Nephron (organoid): ENCODE measurements around the gene NDUFS2.
"Not testable (repeated sequence)": the region's sequence is repeated elsewhere in the genome, so short reads cannot be mapped to it uniquely, and the experiment has no call there.

Source experiments
- H3K27ac Mint-ChIP-seq, 3 experiments: 2 replicates each; pipeline ENCODE4 v1.8.0; 2020; ENCODE audit warnings: mixed read lengths in 3 of 3, mild to moderate bottlenecking in 2 of 3, moderate library complexity in 1 of 3
- H3K27me3 Mint-ChIP-seq: 2 replicates; pipeline ENCODE4 v1.8.0; 2021; ENCODE audit warnings: low read depth, mild to moderate bottlenecking, moderate library complexity, mixed read lengths
- H3K36me3 Mint-ChIP-seq: 2 replicates; pipeline ENCODE4 v1.8.0; 2020; ENCODE audit warnings: low read depth, mixed read lengths
- H3K4me1 Mint-ChIP-seq: 2 replicates; pipeline ENCODE4 v1.8.0; 2020; ENCODE audit warnings: mixed read lengths
- H3K4me3 Mint-ChIP-seq, 3 experiments: 2 replicates each; pipeline ENCODE4 v1.8.0; 2020; ENCODE audit warnings: mild to moderate bottlenecking in 3 of 3, mixed read lengths in 3 of 3, moderate library complexity in 2 of 3
- H3K9me3 Mint-ChIP-seq: 2 replicates; pipeline ENCODE4 v1.8.0; 2020; ENCODE audit warnings: mixed read lengths
- CTCF ChIP-seq, 3 experiments: fragments of 200-600 bp; sonication (generic); IDR thresholded peaks; one replicate each; pipeline ENCODE4 v1.5.0; 2021; ENCODE audit warnings: antibody characterized with exemption in 3 of 3; ENCODE audit not compliant: unreplicated experiment in 3 of 3

NDUFS2 gene

GRCh38 chr1:161250829-161251228 lies 48.7 kb downstream of the NDUFS2 start:
- peaks cover 11% of the 10 kb centered on the region for H3K27me3 Mint-ChIP-seq
- no peak overlapping the region for H3K4me3 Mint-ChIP-seq
- no peaks in the 10 kb centered on the region for H3K4me1 Mint-ChIP-seq
- TF ChIP-seq CTCF (IDR thresholded peaks at IDR 0.05; ENCODE audit: unreplicated experiment in 3 of 3): no peak
- H3K9me3 Mint-ChIP-seq: peaks cover 17% of the 10 kb centered on the region
- no peak overlapping the region for H3K27ac Mint-ChIP-seq
- H3K36me3 Mint-ChIP-seq: peaks cover 4% of the 10 kb centered on the region

- Mint-ChIP-seq H3K27ac (no peak overlapping the region), H3K9me3 (peaks cover 20% of the 10 kb centered on the region), H3K4me3 (no peak overlapping the region), H3K36me3 (peaks cover 4% of the 10 kb centered on the region), H3K27me3 (peaks cover 12% of the 10 kb centered on the region), H3K4me1 (no peaks in the 10 kb centered on the region)
- TF ChIP-seq CTCF (IDR thresholded peaks at IDR 0.05; ENCODE audit: unreplicated experiment in 3 of 3): no peak
Observed at GRCh38 chr1:161251579-161251978, 49.4 kb downstream of the NDUFS2 start.

DNA sequence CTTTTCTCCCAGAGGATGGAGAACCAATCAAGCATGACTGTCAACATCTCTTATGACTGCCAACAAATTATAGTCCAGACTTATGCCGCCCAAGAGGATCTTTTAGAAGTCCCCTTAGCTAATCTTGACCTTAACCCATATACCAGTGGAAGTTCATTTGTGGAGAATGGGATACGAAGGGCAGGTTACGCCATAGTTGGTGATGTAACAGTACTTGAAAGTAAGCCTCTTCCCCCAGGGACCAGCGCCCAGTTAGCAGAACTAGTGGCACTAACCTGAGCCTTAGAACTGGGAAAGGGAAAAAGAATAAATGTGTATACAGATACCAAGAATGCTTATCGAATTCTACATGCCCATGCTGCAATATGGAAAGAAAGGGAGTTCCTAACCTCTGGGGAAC lies 53.1 kb downstream of the NDUFS2 start:
- not testable (repeated sequence) for H3K4me3 Mint-ChIP-seq, H3K4me1 Mint-ChIP-seq, H3K27ac Mint-ChIP-seq
- peaks cover 12% of the 10 kb centered on the region for H3K36me3 Mint-ChIP-seq
- peaks cover 47% of the 10 kb centered on the region for H3K27me3 Mint-ChIP-seq
- peaks cover 36% of the 10 kb centered on the region for H3K9me3 Mint-ChIP-seq

GRCh38 chr1:161255955-161256520 lies 53.9 kb downstream of the NDUFS2 start:
- H3K4me3 Mint-ChIP-seq, H3K27ac Mint-ChIP-seq: not testable (repeated sequence)
- H3K9me3 Mint-ChIP-seq: peaks cover 34% of the 10 kb centered on the region
- H3K36me3 Mint-ChIP-seq: peaks cover 12% of the 10 kb centered on the region
- peaks cover 51% of the 10 kb centered on the region for H3K27me3 Mint-ChIP-seq
- peaks cover 13% of the 10 kb centered on the region for H3K4me1 Mint-ChIP-seq

DNA sequence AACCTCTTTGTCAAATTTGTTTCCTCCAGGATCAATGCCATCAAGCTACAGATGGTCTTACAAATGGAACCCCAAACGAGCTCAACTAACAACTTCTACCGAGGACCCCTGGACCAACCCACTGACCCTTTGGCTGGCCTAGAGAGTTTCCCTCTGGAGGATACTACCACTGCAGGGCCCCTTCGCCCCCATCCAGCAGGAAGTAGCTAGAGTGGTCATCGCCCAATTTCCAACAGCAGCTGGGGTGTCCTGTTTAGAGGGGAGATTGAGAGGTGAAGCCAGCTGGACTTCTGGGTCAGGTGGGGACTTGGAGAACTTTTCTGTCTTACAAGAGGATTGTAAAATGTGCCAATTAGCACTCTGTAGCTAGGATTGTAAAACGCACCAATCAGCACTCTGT lies 54.9 kb downstream of the NDUFS2 start:
- Mint-ChIP-seq H3K9me3 (peaks cover 33% of the 10 kb centered on the region), H3K4me1 (peaks cover 23% of the 10 kb centered on the region), H3K27me3 (peaks cover 59% of the 10 kb centered on the region), H3K36me3 (peaks cover 12% of the 10 kb centered on the region)
- H3K4me3 Mint-ChIP-seq, H3K27ac Mint-ChIP-seq: not testable (repeated sequence)

- Mint-ChIP-seq H3K27me3 (peaks cover 59% of the 10 kb centered on the region), H3K36me3 (peaks cover 12% of the 10 kb centered on the region), H3K4me1 (peaks cover 23% of the 10 kb centered on the region), H3K27ac (no peak within 1 kb of the TSS), H3K4me3 (peak within 1 kb of the TSS; percentile 70 to 82 (median 78)), H3K9me3 (peaks cover 33% of the 10 kb centered on the region)
- no peak for TF ChIP-seq CTCF (IDR thresholded peaks at IDR 0.05; ENCODE audit: unreplicated experiment in 3 of 3)
Observed at GRCh38 chr1:161258439-161259344, 56.5 kb downstream of the NDUFS2 start, which contains the start of gene PCP4L1. PCP4L1 (plus strand) TSS chr1:161258745; CDS start chr1:161258975, 230 bp downstream.

GRCh38 chr1:161259345-161259702 lies 57.2 kb downstream of the NDUFS2 start:
- Mint-ChIP-seq H3K4me1 (peaks cover 23% of the 10 kb centered on the region), H3K9me3 (peaks cover 33% of the 10 kb centered on the region), H3K27me3 (peaks cover 59% of the 10 kb centered on the region), H3K27ac (no peak overlapping the region), H3K4me3 (peak overlapping the region; percentile 70 to 82 (median 78)), H3K36me3 (peaks cover 12% of the 10 kb centered on the region)
- TF ChIP-seq CTCF (IDR thresholded peaks at IDR 0.05; ENCODE audit: unreplicated experiment in 3 of 3): no peak
